Measurements from ENCODE around the gene CNST.
"Not testable (repeated sequence)": the region's sequence is repeated elsewhere in the genome, so short reads cannot be mapped to it uniquely, and the experiment has no call there.

Gene CNST

DNA sequence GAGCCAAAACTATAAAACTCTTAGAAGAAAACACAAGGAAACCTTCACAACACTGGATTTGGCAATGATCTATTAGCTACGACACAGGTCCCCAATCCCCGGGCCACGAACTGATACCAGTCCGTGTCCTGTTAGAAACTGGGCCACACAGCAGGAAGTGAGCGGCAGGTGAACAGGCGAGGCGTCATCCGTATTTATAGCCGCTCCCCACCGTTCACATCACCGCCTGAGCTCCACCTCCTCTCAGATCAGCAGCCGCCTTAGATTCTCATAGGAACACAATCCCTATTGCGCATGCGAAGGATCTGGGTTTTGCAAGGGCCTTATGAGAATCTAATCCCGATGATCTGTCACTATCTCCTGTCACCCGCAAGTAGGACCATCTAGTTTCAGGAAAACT is 12.1 kb upstream of the CNST start:
- Histone ChIP-seq H3K4me1 (ENCODE audit: control insufficient read depth, insufficient read depth, low read length, poor library complexity, severe bottlenecking) (no peaks in the 10 kb centered on the region), H3K4me3 (ENCODE audit: insufficient read depth, low read depth, low read length, poor library complexity, severe bottlenecking) (no peak overlapping the region), H3K36me3 (ENCODE audit: control insufficient read depth, insufficient read depth, low read length) (peaks cover 55% of the 10 kb centered on the region), H3K27ac (ENCODE audit: insufficient read depth, low read length, poor library complexity, severe bottlenecking) (no peak overlapping the region), H3K9me3 (ENCODE audit: control insufficient read depth, low read length) (no peaks in the 10 kb centered on the region), H3K27me3 (replicated peaks; ENCODE audit: control insufficient read depth, insufficient read depth, low read length, poor library complexity, severe bottlenecking) (no peaks in the 10 kb centered on the region)
- DNase-seq: no peak

DNA sequence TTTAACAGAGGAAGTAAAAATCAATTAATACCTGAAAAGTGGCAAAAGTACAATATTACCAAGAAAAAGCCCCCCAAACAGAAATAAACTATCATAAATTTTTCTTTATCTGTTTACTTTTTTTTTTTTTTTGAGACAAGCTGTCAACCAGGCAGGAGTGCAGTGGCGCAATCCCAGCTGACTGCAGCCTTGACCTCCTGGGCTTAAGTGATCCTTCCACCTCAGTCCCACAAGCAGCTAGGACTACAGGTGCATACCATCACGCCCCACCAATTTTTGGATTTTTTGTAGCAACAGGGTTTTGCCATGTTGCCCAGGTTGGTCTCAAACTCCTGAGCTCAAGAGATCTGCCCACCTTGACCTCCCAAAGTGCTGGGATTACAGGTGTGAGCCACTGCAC is 8.2 kb upstream of the CNST start:
- no peaks in the 10 kb centered on the region for H3K27me3 ChIP-seq (replicated peaks; ENCODE audit: control insufficient read depth, insufficient read depth, low read length, poor library complexity, severe bottlenecking)
- H3K9me3 ChIP-seq (ENCODE audit: control insufficient read depth, low read length): no peaks in the 10 kb centered on the region
- no peaks in the 10 kb centered on the region for H3K4me1 ChIP-seq (ENCODE audit: control insufficient read depth, insufficient read depth, low read length, poor library complexity, severe bottlenecking)
- H3K27ac ChIP-seq (ENCODE audit: insufficient read depth, low read length, poor library complexity, severe bottlenecking): no peak overlapping the region
- peaks cover 47% of the 10 kb centered on the region for H3K36me3 ChIP-seq (ENCODE audit: control insufficient read depth, insufficient read depth, low read length)
- no peak overlapping the region for H3K4me3 ChIP-seq (ENCODE audit: insufficient read depth, low read depth, low read length, poor library complexity, severe bottlenecking)
- no peak for DNase-seq

DNA sequence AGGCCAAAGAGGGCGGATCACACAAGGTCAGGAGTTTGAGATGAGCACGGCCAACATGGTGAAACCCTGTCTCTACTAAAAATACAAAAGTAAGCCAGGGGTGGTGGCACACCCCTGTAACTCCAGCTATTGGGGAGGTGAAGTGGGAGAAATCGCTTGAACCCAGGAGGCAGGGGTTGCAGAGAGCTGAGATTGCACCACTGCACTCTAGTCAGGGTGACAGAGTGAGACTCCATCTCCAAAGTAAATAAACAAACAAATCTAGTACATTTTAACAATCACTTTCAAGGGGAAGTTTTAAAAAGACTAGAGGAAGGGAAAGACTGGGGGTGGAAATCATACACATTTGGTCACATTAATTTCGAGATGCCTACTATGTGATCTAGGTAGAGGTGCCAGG is 6.9 kb upstream of the CNST start:
- DNase-seq: no peak
- H3K4me3 ChIP-seq (ENCODE audit: insufficient read depth, low read depth, low read length, poor library complexity, severe bottlenecking): no peak overlapping the region
- no peaks in the 10 kb centered on the region for H3K4me1 ChIP-seq (ENCODE audit: control insufficient read depth, insufficient read depth, low read length, poor library complexity, severe bottlenecking)
- no peaks in the 10 kb centered on the region for H3K9me3 ChIP-seq (ENCODE audit: control insufficient read depth, low read length)
- H3K36me3 ChIP-seq (ENCODE audit: control insufficient read depth, insufficient read depth, low read length): peaks cover 35% of the 10 kb centered on the region
- no peak overlapping the region for H3K27ac ChIP-seq (ENCODE audit: insufficient read depth, low read length, poor library complexity, severe bottlenecking)
- no peaks in the 10 kb centered on the region for H3K27me3 ChIP-seq (replicated peaks; ENCODE audit: control insufficient read depth, insufficient read depth, low read length, poor library complexity, severe bottlenecking)

DNA sequence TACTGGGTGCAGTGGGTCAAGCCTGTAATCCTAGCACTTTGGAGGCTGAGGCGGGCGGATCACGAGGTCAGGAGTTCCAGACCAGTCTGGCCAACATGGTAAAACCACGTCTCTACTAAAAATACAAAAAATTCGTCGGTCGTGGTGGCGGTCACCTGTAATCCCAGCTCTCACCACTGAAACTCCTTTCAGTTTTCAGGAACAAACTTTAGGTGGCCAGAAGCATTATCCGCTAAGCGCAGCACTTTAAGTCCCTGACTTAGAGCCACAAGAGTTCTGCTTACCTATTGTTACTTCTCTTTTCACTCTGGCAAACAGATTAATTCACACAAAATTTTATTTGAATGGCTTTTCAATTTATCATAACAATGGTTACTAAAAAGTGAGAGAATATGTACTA is 5.4 kb upstream of the CNST start:
- H3K36me3 ChIP-seq (ENCODE audit: control insufficient read depth, insufficient read depth, low read length): peaks cover 32% of the 10 kb centered on the region
- DNase-seq: not testable (repeated sequence)

DNA sequence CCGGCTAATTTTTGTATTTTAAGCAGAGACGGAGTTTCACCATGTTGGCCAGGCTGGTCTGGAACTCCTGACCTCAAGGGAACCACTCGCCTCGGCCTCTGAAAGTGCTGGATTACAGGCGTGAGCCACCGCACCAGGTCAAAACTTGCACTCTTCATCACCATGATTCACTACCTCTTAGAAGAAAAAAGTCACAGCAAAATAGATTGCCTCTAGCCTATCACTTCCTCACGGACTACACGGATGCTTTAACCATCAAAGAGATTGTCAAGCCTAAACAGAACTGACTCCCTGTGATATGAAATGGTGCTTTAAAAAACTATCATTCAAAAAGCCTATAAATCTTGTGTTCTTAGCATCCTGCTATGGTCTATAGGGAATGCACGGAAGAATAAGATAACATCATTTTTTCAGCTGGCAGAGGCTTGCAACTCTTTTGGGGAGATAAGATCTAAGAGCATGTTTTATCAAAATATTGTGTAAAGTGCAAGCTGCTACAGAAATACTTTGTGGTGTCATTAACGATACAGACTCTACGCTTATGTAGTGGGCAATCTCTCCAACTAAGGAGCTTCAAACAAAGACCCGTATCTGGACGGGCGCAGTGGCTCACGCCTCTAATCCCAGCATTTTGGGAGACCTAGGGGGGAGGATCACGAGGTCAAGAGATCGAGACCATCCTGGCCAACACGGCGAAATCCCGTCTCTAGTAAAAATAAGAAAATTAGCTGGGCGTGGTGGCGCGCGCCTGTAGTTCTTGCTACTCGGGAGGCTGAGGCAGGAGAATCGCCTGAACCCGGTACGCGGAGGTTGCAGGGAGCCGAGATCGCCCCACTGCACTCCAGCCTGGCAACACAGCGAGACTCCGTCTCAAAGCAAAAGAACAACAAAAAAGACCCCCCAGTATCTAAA is 1.2 kb upstream of the CNST start:
- H3K27ac ChIP-seq (ENCODE audit: insufficient read depth, low read length, poor library complexity, severe bottlenecking): peak overlapping the region; percentile 88
- H3K4me1 ChIP-seq (ENCODE audit: control insufficient read depth, insufficient read depth, low read length, poor library complexity, severe bottlenecking): peaks cover 19% of the 10 kb centered on the region
- DNase-seq: no peak
- H3K36me3 ChIP-seq (ENCODE audit: control insufficient read depth, insufficient read depth, low read length): peaks cover 9% of the 10 kb centered on the region
- peak overlapping the region; percentile 94 for H3K4me3 ChIP-seq (ENCODE audit: insufficient read depth, low read depth, low read length, poor library complexity, severe bottlenecking)
- no peaks in the 10 kb centered on the region for H3K9me3 ChIP-seq (ENCODE audit: control insufficient read depth, low read length)
- no peaks in the 10 kb centered on the region for H3K27me3 ChIP-seq (replicated peaks; ENCODE audit: control insufficient read depth, insufficient read depth, low read length, poor library complexity, severe bottlenecking)

More for the DNA sequence above, 5.4 kb upstream of the CNST start:
- H3K27ac ChIP-seq (ENCODE audit: insufficient read depth, low read length, poor library complexity, severe bottlenecking); H3K27me3 ChIP-seq (replicated peaks; ENCODE audit: control insufficient read depth, insufficient read depth, low read length, poor library complexity, severe bottlenecking); H3K4me3 ChIP-seq (ENCODE audit: insufficient read depth, low read depth, low read length, poor library complexity, severe bottlenecking); H3K9me3 ChIP-seq (ENCODE audit: control insufficient read depth, low read length); H3K4me1 ChIP-seq (ENCODE audit: control insufficient read depth, insufficient read depth, low read length, poor library complexity, severe bottlenecking): not testable (repeated sequence)

DNA sequence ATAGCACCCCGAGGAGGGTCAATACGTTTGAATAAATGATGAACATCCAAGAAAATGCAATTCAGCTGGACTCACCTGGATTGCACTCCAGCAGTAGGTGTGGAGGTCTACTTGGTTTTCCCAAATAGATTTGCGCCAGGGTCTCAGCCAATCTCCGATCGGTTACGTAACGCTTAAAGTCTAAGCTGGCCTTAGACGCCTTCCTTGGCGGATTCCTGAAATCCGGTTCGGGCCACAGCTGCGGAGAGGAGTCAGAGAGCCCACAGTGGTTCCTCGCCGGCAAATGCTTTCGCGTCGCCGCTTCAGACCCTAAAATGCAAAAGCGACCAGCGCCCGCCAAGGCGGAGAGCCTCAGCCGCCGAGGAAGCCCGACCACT is 517 bp upstream of the CNST start:
- no peaks in the 10 kb centered on the region for H3K9me3 ChIP-seq (ENCODE audit: control insufficient read depth, low read length)
- DNase-seq: no peak
- peak overlapping the region; percentile 88 for H3K27ac ChIP-seq (ENCODE audit: insufficient read depth, low read length, poor library complexity, severe bottlenecking)
- peaks cover 26% of the 10 kb centered on the region for H3K4me1 ChIP-seq (ENCODE audit: control insufficient read depth, insufficient read depth, low read length, poor library complexity, severe bottlenecking)
- no peaks in the 10 kb centered on the region for H3K27me3 ChIP-seq (replicated peaks; ENCODE audit: control insufficient read depth, insufficient read depth, low read length, poor library complexity, severe bottlenecking)
- H3K36me3 ChIP-seq (ENCODE audit: control insufficient read depth, insufficient read depth, low read length): peaks cover 4% of the 10 kb centered on the region
- H3K4me3 ChIP-seq (ENCODE audit: insufficient read depth, low read depth, low read length, poor library complexity, severe bottlenecking): peak overlapping the region; percentile 94

DNA sequence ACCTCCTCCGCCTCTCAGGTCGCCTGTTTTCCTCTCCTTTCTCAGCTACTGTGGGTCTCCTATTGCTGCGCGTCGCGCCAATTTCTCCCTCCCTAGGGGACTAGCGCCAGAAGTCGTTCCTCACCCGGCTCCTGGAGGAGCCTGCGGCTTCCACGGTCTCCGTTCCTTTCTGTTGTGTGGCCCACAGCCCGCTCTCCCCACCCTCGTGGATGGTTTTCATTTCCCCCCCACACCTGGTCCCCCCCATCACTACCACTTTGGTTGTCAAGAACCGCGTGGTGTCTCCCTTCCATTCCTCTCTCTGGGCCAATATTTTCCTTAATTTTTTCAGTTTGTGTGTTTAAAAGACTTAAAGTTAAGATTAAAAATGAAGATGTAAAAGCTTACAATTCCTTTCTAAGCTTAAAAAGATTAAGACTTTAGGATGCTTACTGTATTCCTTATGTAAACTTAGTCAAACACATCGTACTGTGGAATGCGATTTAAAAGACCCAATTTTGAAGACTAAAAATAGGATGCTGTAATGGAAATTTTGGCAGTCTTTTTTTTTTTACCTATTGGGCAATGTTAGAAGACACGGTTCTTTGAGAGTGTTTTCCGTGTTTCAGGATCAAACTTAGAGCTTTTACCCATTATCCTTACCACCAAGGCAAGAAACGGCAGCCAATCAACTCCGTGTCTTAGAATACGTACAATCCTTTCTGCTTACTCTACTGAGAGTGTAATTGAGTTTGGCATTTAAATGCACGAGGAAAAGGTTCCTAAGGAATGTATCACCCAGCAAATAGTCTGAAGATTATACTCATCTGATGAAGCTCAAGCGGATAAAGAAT is 773 bp downstream of the CNST start:
- H3K4me3 ChIP-seq (ENCODE audit: insufficient read depth, low read depth, low read length, poor library complexity, severe bottlenecking): peak overlapping the region; percentile 94
- no peaks in the 10 kb centered on the region for H3K9me3 ChIP-seq (ENCODE audit: control insufficient read depth, low read length)
- no peaks in the 10 kb centered on the region for H3K27me3 ChIP-seq (replicated peaks; ENCODE audit: control insufficient read depth, insufficient read depth, low read length, poor library complexity, severe bottlenecking)
- DNase-seq: peak in 1 of 3 donors; percentile 9
- H3K4me1 ChIP-seq (ENCODE audit: control insufficient read depth, insufficient read depth, low read length, poor library complexity, severe bottlenecking): peaks cover 36% of the 10 kb centered on the region
- peak overlapping the region; percentile 88 for H3K27ac ChIP-seq (ENCODE audit: insufficient read depth, low read length, poor library complexity, severe bottlenecking)
- H3K36me3 ChIP-seq (ENCODE audit: control insufficient read depth, insufficient read depth, low read length): peaks cover 3% of the 10 kb centered on the region

DNA sequence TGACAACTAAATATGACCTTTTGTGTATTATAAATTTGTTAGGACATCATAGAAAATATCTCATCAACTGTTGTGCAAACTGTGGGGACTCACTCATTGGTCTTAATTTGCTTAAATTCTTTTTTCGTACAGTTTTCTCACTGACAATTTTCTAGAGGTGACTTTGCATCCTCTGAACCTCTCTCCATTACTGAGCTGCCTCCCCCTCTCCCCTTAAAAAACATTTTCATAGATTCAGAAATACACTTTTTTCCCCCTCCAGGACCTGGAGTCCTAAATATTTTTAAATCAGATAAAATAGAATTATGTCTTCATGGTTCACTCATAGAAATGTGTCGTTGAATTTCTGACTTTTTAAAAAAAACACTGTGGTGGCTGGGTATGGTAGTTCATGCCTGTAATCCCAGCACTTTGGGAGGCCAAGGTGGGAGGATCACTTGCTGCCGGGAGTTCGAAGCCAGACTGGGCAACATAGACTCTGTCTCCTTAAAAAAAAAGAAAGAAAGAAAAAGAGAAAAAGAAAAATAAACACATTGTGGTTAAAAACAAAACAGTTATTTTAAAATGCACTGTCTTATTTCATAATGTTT is 1.5 kb downstream of the CNST start:
- Histone ChIP-seq H3K9me3 (ENCODE audit: control insufficient read depth, low read length) (no peaks in the 10 kb centered on the region), H3K27me3 (replicated peaks; ENCODE audit: control insufficient read depth, insufficient read depth, low read length, poor library complexity, severe bottlenecking) (no peaks in the 10 kb centered on the region), H3K27ac (ENCODE audit: insufficient read depth, low read length, poor library complexity, severe bottlenecking) (peak overlapping the region; percentile 88), H3K4me1 (ENCODE audit: control insufficient read depth, insufficient read depth, low read length, poor library complexity, severe bottlenecking) (peaks cover 43% of the 10 kb centered on the region), H3K4me3 (ENCODE audit: insufficient read depth, low read depth, low read length, poor library complexity, severe bottlenecking) (peak overlapping the region; percentile 94), H3K36me3 (ENCODE audit: control insufficient read depth, insufficient read depth, low read length) (no peaks in the 10 kb centered on the region)
- no peak for DNase-seq

DNA sequence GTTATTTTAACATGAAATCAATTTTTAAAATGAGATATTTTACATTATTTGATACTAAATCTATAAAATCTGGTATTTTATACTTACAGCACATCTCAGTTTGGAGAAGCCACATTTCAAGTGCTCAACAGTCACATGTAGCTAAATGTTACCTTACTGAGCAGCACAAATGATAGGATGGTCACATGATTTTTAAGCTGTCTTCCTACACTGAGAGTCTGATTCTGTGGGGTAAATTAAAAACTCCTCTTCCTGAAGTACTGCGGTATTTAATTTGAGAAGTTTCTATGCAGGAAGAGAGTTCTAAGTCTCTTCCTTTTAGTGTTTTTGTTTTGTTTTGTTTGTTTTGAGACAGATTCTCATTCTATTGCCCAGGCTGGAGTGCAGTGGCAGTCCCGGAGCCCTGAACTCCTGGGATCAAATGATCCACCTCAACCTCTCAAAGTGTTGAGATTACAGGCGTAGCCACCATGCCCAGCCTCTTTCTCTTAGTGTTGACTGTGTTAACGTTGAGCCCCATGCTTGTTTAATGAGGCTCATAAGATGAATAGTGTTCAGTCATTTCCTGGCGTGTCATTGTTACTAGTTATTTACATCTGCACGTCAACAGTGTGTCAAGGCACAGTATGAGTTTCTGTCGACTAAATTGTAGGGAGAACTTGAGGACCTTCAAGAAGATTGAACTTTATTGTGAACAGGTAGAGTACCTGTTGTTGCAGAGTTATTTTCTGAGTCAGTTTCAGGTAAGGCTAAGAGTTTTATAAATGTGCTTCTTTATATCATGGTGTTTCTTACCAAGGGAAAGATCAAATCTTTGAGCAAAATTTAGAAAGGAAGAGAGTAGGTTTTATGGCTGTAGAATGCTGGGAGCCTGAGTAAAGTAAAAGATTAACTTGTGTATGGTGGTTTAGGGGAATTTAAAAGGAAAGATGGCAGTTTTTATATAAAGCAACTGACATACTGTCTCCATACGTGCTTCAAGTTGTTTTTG is 3.3 kb downstream of the CNST start:
- peak in 1 of 3 donors; percentile 17 for DNase-seq
- Histone ChIP-seq H3K4me3 (ENCODE audit: insufficient read depth, low read depth, low read length, poor library complexity, severe bottlenecking) (peak overlapping the region; percentile 43), H3K4me1 (ENCODE audit: control insufficient read depth, insufficient read depth, low read length, poor library complexity, severe bottlenecking) (peaks cover 53% of the 10 kb centered on the region), H3K27ac (ENCODE audit: insufficient read depth, low read length, poor library complexity, severe bottlenecking) (peak overlapping the region; percentile 76), H3K27me3 (replicated peaks; ENCODE audit: control insufficient read depth, insufficient read depth, low read length, poor library complexity, severe bottlenecking) (no peaks in the 10 kb centered on the region), H3K9me3 (ENCODE audit: control insufficient read depth, low read length) (no peaks in the 10 kb centered on the region), H3K36me3 (ENCODE audit: control insufficient read depth, insufficient read depth, low read length) (no peaks in the 10 kb centered on the region)
